HCT116 (cell line): ENCODE results near the gene RAPGEF2. TPM values are rescaled to one million over a fixed set of nuclear protein-coding genes. Genes with fewer than 3 reads are reported as not detected.

Source experiments
- ATF3 ChIP-seq: IDR thresholded peaks from 2 replicates; pipeline ENCODE4 v1.6.1; 2012
- EGR1 ChIP-seq: IDR thresholded peaks from 2 replicates; pipeline ENCODE4 v1.6.1; 2012; ENCODE audit warnings: low read depth
- EZH2phosphoT487 ChIP-seq: fragments of 200-600 bp; IDR thresholded peaks from 2 replicates; pipeline ENCODE4 v1.6.1; 2018; ENCODE audit warnings: antibody characterized with exemption, borderline replicate concordance
- JUND ChIP-seq: IDR thresholded peaks from 2 replicates; pipeline ENCODE4 v1.6.1; 2012
- POLR2AphosphoS5 ChIP-seq: IDR thresholded peaks from 2 replicates; pipeline ENCODE4 v1.6.1; 2011; ENCODE audit warnings: mild to moderate bottlenecking, low read depth, low read length, moderate library complexity
- RAD21 ChIP-seq: IDR thresholded peaks from 2 replicates; pipeline ENCODE4 v1.6.1; 2012; ENCODE audit warnings: low read depth, mild to moderate bottlenecking
- microRNA-seq: library from miRNA; unstranded; fragments of <30 nt; microRNA quantifications from one replicate; pipeline ENCODE4, GENCODE V29; 2016; ENCODE audit warnings: borderline number of aligned reads
- total RNA-seq: library from RNA; stranded (reverse); gene quantifications from one replicate; pipeline ENCODE4 v1.2.1, GENCODE V29; 2021; ENCODE audit not compliant: unreplicated experiment
- TF ChIP-seq, protein P1 (sequence below): IDR thresholded peaks from 2 replicates; pipeline ENCODE4 v1.6.1; 2011; ENCODE audit warnings: mild to moderate bottlenecking, low read length, moderate library complexity; ENCODE audit not compliant: insufficient replicate concordance; ENCODE audit errors: extremely low read depth

RAPGEF2 gene
- total RNA-seq, 1 experiment from 2014 or later = 21.2 TPM

DNA sequence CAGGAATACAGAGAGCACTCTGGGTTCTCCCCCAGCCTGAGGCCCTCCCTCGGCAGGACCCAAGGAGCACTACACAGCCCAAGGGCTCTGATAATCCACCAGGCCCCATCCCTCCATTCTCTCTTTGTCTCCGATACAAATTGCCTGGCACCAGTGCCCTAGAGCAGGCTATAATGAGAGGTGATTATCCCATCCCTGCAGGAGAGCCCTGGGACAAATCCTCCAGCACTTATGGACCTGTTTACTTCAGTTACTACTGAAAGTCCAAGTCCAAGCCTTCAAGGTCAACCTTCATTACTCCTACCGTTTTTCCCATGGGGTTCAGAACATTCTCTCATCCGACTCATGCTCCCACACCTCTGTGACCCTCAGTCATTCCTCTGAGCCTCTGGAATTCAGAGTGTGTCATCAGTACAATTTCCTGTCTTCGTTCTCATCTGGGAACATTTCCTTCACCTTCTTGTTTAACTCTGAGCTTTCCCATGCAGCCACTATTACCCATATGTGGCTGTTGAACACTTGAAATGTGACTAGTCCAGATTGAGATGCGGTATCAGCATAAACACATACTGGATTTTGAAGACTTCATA, 299.0 kb downstream of the RAPGEF2 start (continued):
- TF ChIP-seq RAD21 = no peak
- no peak for TF ChIP-seq ATF3
- no peak for TF ChIP-seq EGR1
- TF ChIP-seq, protein P1, sequence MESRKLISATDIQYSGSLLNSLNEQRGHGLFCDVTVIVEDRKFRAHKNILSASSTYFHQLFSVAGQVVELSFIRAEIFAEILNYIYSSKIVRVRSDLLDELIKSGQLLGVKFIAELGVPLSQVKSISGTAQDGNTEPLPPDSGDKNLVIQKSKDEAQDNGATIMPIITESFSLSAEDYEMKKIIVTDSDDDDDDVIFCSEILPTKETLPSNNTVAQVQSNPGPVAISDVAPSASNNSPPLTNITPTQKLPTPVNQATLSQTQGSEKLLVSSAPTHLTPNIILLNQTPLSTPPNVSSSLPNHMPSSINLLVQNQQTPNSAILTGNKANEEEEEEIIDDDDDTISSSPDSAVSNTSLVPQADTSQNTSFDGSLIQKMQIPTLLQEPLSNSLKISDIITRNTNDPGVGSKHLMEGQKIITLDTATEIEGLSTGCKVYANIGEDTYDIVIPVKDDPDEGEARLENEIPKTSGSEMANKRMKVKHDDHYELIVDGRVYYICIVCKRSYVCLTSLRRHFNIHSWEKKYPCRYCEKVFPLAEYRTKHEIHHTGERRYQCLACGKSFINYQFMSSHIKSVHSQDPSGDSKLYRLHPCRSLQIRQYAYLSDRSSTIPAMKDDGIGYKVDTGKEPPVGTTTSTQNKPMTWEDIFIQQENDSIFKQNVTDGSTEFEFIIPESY = no peak
- TF ChIP-seq POLR2AphosphoS5 = no peak
- no peak for TF ChIP-seq EZH2phosphoT487
- no peak for TF ChIP-seq JUND

Small RNA genes lying within 50 kb of the gene (microRNA-seq; reads per million reads assigned to microRNA genes)
- gene MIR3688-1 = not detected
- not detected for gene MIR3688-2
